ENCODE results near the gene RIT1.

Gene RIT1, protein sequence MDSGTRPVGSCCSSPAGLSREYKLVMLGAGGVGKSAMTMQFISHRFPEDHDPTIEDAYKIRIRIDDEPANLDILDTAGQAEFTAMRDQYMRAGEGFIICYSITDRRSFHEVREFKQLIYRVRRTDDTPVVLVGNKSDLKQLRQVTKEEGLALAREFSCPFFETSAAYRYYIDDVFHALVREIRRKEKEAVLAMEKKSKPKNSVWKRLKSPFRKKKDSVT

DNA sequence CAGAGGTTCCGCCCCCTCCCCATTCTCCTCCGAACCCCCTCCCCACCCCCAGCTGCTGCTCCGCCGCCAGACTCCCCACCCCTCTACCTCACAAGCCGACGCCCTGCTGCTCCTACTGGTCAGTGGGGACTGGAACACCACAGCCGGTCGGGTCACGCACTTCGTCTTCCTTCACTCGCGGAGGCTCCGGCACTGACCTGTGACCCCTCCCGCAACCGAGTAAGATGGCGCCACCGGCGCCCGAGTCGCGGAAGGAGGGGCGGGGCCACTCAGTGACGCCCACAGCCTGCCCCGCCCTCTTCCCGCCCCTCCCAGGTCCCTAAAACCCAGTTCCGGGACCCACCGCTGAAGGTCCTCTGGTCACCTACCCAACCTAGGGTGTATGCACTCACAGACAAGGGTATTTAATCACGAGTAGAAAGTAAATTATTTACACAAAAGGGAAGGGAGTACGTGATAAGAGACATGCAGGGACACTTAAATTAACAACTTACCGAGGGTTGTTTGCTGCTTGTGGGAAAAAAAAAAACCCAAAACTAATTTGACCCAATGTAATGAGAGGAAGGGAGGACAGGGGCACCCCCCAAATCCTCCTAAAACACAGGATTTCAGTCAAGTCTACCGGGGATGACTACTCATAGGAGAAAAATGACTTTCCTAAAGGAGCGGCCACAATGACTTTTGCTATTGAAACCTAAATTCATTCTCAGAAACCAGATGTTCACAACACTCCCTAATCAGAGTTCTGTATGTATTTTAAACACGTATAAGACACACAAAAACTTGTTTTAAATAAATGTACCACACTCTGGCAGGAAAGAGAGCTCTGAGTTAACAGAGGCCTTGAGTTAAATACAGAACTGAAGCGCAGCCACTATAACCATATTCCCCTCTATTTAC, at the start of gene RIT1:
Gene RIT1, minus strand, starts transcription at position 194 of the 900 bp plus-strand sequence. CDS start 588 bp downstream, outside the sequence.
- DNase-seq, result peak; percentile 44 to 77 (median 62)

GRCh38 chr1:155960081-155960745, 49.1 kb upstream of the RIT1 start:
- no peak for DNase-seq

- DNase-seq, result no peak
Measured at GRCh38 chr1:155957411-155957915, 46.3 kb upstream of the RIT1 start.

- DNase-seq, result no peak
Measured at GRCh38 chr1:155954645-155955044, 43.5 kb upstream of the RIT1 start.

- no peak for DNase-seq
Measured at GRCh38 chr1:155952505-155952890, 41.3 kb upstream of the RIT1 start.

GRCh38 chr1:155951753-155952504, 40.8 kb upstream of the RIT1 start:
- no peak for DNase-seq

DNA sequence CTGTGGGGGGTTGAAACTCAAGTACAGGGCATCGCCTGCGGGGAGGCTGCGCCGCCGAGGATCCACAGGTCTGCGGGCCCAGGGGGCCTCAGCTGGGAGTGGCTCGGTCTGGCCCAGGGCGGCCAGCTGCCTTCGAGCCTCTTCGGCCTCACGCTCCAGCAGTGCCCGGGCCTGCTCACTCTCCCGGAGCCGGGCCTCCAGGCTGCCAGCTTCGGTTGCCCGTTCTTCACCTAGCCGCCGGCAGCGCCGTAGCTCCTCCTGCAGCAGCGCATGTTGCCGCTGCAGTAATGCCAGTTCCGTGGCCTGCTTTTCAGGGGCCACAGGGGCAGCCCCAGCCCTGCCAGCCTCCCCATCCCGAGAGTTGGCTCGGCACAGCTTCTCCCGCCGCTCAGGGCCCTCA, 39.7 kb upstream of the RIT1 start:
- no peak for DNase-seq

DNA sequence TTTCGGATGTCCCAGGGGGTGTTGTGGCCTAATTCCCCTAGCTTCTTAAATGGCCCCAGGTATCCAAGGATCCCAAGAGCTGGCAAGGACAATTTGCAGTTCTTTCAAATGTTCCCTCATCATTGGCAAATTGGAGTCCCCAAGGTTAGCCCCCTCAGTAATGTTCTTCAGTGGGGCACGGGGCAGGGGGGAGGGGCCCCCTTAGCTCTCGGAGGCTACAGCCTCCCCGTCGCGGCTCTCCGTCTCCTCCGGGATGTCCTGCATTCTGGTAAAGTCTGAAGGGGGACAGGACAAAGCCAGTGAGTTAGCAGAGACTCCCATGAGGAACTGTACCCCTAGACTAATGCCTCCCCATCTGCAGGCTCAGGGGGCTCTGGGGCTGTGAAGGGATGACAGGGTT, 36.6 kb upstream of the RIT1 start:
- no peak for DNase-seq

DNA sequence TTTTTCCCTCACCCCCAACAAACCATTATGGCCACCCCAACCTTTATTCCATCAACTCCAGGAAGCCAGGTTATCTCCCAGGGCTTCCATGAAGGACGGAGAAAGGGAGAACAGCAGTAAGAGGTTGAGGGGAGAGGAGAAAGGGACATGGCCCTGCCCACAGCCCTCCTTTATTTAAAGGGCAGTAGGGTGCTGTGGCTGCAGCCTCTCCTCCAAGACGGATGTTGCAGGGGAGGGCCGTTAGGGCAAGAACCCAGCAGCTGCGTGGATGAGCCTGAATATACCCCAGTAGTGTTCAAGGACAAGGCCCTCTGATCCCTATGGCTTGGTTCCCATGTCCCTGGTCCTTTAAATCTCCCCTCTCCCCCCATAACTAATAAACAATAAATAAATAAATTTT, 36.1 kb upstream of the RIT1 start:
- DNase-seq, result no peak

DNA sequence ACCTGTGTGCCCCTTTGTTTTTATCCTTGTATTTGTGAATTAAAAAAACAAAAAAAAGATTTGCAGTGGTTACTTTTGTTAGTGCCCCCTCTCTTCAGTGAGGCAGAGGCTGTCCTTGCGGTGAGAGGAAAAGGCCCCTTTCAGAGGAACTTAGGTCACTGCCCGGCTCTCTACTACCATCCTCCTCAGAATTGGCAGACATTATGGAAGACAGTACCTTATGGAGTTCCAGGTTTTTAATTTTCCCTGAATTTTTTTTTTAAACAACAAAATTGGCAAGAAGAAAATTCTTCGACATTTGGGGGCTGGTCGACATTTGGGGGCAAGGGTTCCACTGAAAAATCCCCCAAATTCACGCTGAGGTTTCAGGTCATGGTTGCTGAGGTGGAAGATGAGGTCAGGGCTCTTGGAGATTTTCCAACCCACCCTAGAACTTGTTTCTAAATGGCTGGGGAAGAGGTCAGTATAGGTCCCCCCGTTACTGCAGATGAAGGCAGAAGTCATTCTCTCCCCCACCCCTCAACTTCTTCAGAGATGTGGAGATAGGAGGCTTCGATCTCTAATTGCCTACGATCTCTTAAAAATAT, 35.6 kb upstream of the RIT1 start:
- no peak for DNase-seq

DNA sequence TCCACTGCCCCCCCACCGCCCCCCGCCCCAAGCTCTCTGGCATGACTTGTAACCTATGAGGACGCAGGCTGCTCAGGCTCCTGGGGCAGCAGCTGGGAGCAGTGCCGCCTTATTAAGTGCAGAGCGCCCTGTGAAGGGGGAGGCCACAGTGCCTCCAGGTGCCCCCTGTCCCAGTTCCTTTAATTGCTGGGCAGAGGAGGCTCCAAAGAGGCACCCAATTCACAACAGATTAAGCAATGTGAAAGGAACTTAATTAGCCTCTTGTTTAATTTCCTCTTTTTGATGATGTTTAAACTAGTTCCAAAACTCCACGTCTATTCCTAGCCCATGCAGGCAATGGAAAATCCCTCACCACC, 33.3 kb upstream of the RIT1 start:
- DNase-seq, result no peak

GRCh38 chr1:155942578-155943141, 31.5 kb upstream of the RIT1 start:
- no peak for DNase-seq

DNA sequence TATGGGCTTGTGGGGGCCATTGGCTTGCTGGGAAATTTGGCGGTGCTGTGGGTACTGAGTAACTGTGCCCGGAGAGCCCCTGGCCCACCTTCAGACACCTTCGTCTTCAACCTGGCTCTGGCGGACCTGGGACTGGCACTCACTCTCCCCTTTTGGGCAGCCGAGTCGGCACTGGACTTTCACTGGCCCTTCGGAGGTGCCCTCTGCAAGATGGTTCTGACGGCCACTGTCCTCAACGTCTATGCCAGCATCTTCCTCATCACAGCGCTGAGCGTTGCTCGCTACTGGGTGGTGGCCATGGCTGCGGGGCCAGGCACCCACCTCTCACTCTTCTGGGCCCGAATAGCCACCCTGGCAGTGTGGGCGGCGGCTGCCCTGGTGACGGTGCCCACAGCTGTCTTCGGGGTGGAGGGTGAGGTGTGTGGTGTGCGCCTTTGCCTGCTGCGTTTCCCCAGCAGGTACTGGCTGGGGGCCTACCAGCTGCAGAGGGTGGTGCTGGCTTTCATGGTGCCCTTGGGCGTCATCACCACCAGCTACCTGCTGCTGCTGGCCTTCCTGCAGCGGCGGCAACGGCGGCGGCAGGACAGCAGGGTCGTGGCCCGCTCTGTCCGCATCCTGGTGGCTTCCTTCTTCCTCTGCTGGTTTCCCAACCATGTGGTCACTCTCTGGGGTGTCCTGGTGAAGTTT, 30.8 kb upstream of the RIT1 start:
- no peak for DNase-seq

- no peak for DNase-seq
Measured at GRCh38 chr1:155940993-155941844, 30.1 kb upstream of the RIT1 start, which contains the start of gene RXFP4. RXFP4 (plus strand) TSS chr1:155941638; CDS start chr1:155941710, 72 bp downstream.

DNA sequence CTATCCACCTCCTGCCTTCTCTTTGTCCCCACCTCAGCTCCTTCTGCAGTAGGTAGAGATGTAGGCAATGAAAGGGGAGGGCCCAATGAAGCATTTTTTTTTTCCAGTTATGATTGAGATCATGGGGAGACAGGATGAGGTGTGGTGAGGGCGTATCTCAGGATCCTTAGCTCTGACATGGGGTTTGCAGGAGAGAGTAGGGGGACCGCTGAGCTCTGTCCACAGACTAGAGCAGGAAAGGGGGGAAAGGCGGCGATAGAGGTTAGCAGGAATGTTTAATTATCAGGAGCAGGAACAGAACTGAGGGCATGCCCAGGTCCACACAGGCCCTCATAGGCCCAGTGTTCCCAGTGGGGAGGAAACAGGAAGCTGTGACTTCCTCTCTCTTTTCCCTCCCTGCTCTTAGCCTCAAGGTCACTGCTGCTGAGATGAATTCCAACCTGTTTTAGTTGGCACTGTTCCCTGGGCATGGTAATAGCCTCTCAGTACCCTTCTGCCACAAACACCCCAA, 29.4 kb upstream of the RIT1 start:
- DNase-seq, result no peak

DNA sequence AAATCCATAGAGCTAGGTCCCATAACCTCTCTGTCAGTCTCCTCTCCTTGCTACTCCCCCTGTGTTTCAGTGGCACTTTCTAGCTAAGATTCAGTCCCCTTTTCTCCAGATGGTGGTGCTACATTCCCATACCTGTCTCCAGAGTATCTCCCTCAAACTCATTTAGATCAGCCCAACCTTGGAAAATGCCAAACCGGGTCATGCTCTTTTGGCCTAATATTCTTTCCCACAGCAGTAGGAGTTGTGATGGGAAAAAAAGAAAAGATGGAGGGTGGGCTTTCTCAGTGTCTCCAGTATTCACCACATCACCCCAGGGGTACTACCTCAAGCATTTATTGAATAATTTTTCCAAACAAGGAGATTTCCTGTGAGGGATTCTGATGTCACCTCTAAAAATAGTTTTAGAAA, 27.1 kb upstream of the RIT1 start:
- no peak for DNase-seq

- no peak for DNase-seq
Measured at GRCh38 chr1:155934936-155935590, 23.9 kb upstream of the RIT1 start.

DNA sequence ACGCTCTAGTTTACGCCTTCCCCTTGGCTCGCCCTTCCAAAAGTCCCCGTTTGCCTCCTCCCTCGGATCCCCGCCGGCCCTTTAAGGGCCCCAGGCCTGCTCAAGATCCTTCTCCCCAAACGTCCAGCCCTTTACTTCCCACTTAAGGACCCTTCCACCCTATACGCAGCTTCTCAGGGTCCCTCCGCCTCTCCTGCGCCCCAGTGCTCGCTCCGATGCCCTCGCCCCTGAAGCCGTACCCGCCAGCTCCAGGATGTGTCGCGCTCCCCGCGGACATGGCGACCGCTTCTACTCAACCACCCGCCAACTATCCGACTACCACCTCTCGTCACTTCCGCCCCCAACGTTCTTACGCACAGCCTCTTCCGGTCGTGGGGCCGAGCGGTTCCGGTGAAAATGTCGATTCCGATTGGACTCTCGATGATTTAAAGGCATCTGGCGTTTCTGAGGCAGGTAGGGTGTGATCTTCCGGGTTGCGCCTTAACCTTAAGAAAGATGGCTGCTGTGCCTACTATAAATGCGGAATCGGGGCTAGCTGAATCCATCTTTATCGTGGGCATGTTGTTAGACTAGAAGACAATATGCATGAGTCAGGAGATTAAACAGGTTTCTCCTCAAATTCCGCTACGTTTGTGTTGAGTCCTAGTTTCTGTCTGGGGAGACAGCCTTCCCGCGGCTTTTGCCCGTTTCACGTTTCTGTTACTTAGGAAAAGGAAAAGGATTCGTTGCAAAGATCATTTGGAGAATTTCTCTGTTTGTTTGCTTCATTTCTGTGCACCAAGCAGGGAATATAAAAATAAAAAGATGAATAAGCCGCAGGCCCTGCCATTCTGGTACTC, 23.2 kb upstream of the RIT1 start, which contains the start of gene KHDC4:
Gene KHDC4, minus strand, starts transcription at position 317 of the 839 bp plus-strand sequence. Its CDS starts 40 bp downstream, at position 277.
- DNase-seq, result peak; percentile 77 to 88 (median 81)

All from activated naive CD4-positive, alpha-beta T cell (primary cell).